Measurements from ENCODE around the gene WDR72.

Gene WDR72

GRCh38 chr15:53762916-53763315, 3.5 kb upstream of the WDR72 start:
- TF ChIP-seq GABPA (IDR thresholded peaks at IDR 0.05; ENCODE audit: low read depth) (no peak), SPI1 (IDR thresholded peaks at IDR 0.05; ENCODE audit: borderline replicate concordance, low read depth) (no peak), REST (IDR thresholded peaks at IDR 0.05; ENCODE audit: insufficient replicate concordance, low read depth) (no peak), POLR2AphosphoS5 (IDR thresholded peaks at IDR 0.05; ENCODE audit: low read depth) (no peak), CTCF (IDR thresholded peaks at IDR 0.05; ENCODE audit: insufficient read depth, low read length) (no peak)
- peaks cover 18% of the 10 kb centered on the region for H3K27me3 ChIP-seq (ENCODE audit: insufficient read depth, poor library complexity, severe bottlenecking)
- H3K4me3 ChIP-seq (replicated peaks; ENCODE audit: insufficient read depth, low read length), result no peak overlapping the region
- H3K27ac ChIP-seq (replicated peaks), result no peak overlapping the region
- DNase-seq (ENCODE audit: low read depth in 1 of 2, low spot score in 1 of 2), result no peak

- DNase-seq (ENCODE audit: low read depth in 1 of 2, low spot score in 1 of 2), result no peak
- Histone ChIP-seq H3K27ac (replicated peaks) (no peak overlapping the region), H3K4me3 (replicated peaks; ENCODE audit: insufficient read depth, low read length) (no peak overlapping the region), H3K27me3 (ENCODE audit: insufficient read depth, poor library complexity, severe bottlenecking) (peaks cover 26% of the 10 kb centered on the region)
- TF ChIP-seq REST (IDR thresholded peaks at IDR 0.05; ENCODE audit: insufficient replicate concordance, low read depth), result no peak
- no peak for TF ChIP-seq SPI1 (IDR thresholded peaks at IDR 0.05; ENCODE audit: borderline replicate concordance, low read depth)
- no peak for TF ChIP-seq GABPA (IDR thresholded peaks at IDR 0.05; ENCODE audit: low read depth)
- no peak for TF ChIP-seq CTCF (IDR thresholded peaks at IDR 0.05; ENCODE audit: insufficient read depth, low read length)
- TF ChIP-seq POLR2AphosphoS5 (IDR thresholded peaks at IDR 0.05; ENCODE audit: low read depth), result no peak
Measured at GRCh38 chr15:53758412-53758811, 1.1 kb downstream of the WDR72 start.

- no peak overlapping the region for H3K4me3 ChIP-seq (replicated peaks; ENCODE audit: insufficient read depth, low read length)
- H3K27ac ChIP-seq (replicated peaks), result no peak overlapping the region
- DNase-seq (ENCODE audit: low read depth in 1 of 2, low spot score in 1 of 2), result no peak
- TF ChIP-seq CTCF (IDR thresholded peaks at IDR 0.05; ENCODE audit: insufficient read depth, low read length), result no peak
- no peak for TF ChIP-seq REST (IDR thresholded peaks at IDR 0.05; ENCODE audit: insufficient replicate concordance, low read depth)
- no peak for TF ChIP-seq POLR2AphosphoS5 (IDR thresholded peaks at IDR 0.05; ENCODE audit: low read depth)
- no peak for TF ChIP-seq SPI1 (IDR thresholded peaks at IDR 0.05; ENCODE audit: borderline replicate concordance, low read depth)
- TF ChIP-seq GABPA (IDR thresholded peaks at IDR 0.05; ENCODE audit: low read depth), result no peak
- peaks cover 26% of the 10 kb centered on the region for H3K27me3 ChIP-seq (ENCODE audit: insufficient read depth, poor library complexity, severe bottlenecking)
Measured at GRCh38 chr15:53757906-53758305, 1.6 kb downstream of the WDR72 start.
